ENCODE results near the gene STUM.

- TF ChIP-seq CTCF (IDR thresholded peaks at IDR 0.05; ENCODE audit: insufficient read depth, low read length, poor library complexity, severe bottlenecking) = no peak
- TF ChIP-seq EZH2phosphoT487 (conservative IDR thresholded peaks at IDR 0.05; ENCODE audit: low read length) = no peak
These were observed 24.0 kb upstream of the STUM start for GRCh38 chr1:226524547-226524946.

All from SU-DHL-6 (cell line).